Globus pallidus (tissue), 1 donor: ENCODE measurements around the gene MEDAG.

Experiments used
- DNase-seq: peaks from one replicate; pipeline ENCODE4 v3.0.0-alpha.2; 2015; ENCODE audit warnings: low spot score

The MEDAG gene

GRCh38 chr13:30905932-30906383, at the start of gene MEDAG:
Gene MEDAG (plus strand): TSS chr13:30906271. CDS start chr13:30906516, 245 bp downstream.
- DNase-seq = no peak

GRCh38 chr13:30857018-30857417, 49.1 kb upstream of the MEDAG start:
- no peak for DNase-seq

- no peak for DNase-seq
Measured at GRCh38 chr13:30857636-30858035, 48.4 kb upstream of the MEDAG start.

- DNase-seq = no peak
Measured at GRCh38 chr13:30859326-30859725, 46.7 kb upstream of the MEDAG start.

GRCh38 chr13:30861163-30861562, 44.9 kb upstream of the MEDAG start:
- no peak for DNase-seq

GRCh38 chr13:30861836-30862467, 44.1 kb upstream of the MEDAG start:
- DNase-seq = no peak

- no peak for DNase-seq
Measured at GRCh38 chr13:30862707-30863106, 43.4 kb upstream of the MEDAG start.

- DNase-seq = no peak
Measured at GRCh38 chr13:30863231-30863630, 42.8 kb upstream of the MEDAG start.

- DNase-seq = no peak
Measured at GRCh38 chr13:30863796-30864195, 42.3 kb upstream of the MEDAG start.

GRCh38 chr13:30864433-30865122, 41.5 kb upstream of the MEDAG start:
- no peak for DNase-seq

GRCh38 chr13:30865123-30866049, 40.7 kb upstream of the MEDAG start:
- peak; percentile 82 for DNase-seq

- no peak for DNase-seq
Measured at GRCh38 chr13:30866677-30867076, 39.4 kb upstream of the MEDAG start.

- DNase-seq = no peak
Measured at GRCh38 chr13:30867089-30867669, 38.9 kb upstream of the MEDAG start.

- no peak for DNase-seq
Measured at GRCh38 chr13:30868799-30869470, 37.1 kb upstream of the MEDAG start.

- no peak for DNase-seq
Measured at GRCh38 chr13:30869491-30869890, 36.6 kb upstream of the MEDAG start.

- DNase-seq = no peak
Measured at GRCh38 chr13:30870049-30870884, 35.8 kb upstream of the MEDAG start.

- no peak for DNase-seq
Measured at GRCh38 chr13:30870916-30871587, 35.0 kb upstream of the MEDAG start.

GRCh38 chr13:30871588-30872275, 34.3 kb upstream of the MEDAG start:
- no peak for DNase-seq

GRCh38 chr13:30872276-30872594, 33.8 kb upstream of the MEDAG start:
- no peak for DNase-seq
